Heart left ventricle (tissue), 16 donors: ENCODE measurements around the gene ATMIN. TPM values are rescaled to one million over a fixed set of nuclear protein-coding genes. Genes with fewer than 3 reads are reported as not detected.

Source experiments
- ATAC-seq, 4 donors: fragments of 200-7000 bp; cut with Tn5 transposase; one replicate each; pipeline ENCODE4 v1.9.1; 2020 to 2022; ENCODE audit warnings: moderate library complexity in 4 of 4, mild to moderate bottlenecking in 3 of 4, moderate number of reproducible peaks in 1 of 4
- DNase-seq, 5 donors: peaks; one replicate each; pipeline ENCODE4 v3.0.0-alpha.2; 2020
- H3K27ac ChIP-seq, 12 donors: fragments of 200-600 bp; sonication (generic) in 4 of 12; one replicate each; pipeline versions ENCODE4 v1.5.0 to v1.8.0; 2016 to 2022; ENCODE audit warnings: mild to moderate bottlenecking in 2 of 12
- H3K27me3 ChIP-seq, 9 donors: fragments of 200-600 bp; sonication (generic) in 2 of 9; one replicate each; pipeline versions ENCODE4 v1.5.1 to v1.8.0; 2016 to 2022; ENCODE audit warnings: mild to moderate bottlenecking in 3 of 9
- H3K36me3 ChIP-seq, 9 donors: fragments of 200-600 bp; sonication (generic) in 2 of 9; one replicate each; pipeline versions ENCODE4 v1.5.0 to v1.8.0; 2018 to 2022; ENCODE audit warnings: mild to moderate bottlenecking in 2 of 9
- H3K4me1 ChIP-seq, 12 donors: fragments of 200-600 bp; sonication (generic) in 4 of 12; one replicate each; pipeline versions ENCODE4 v1.5.0 to v1.8.0; 2016 to 2022; ENCODE audit warnings: mild to moderate bottlenecking in 3 of 12
- H3K4me3 ChIP-seq, 12 donors: fragments of 200-600 bp; sonication (generic) in 4 of 12; one replicate each; pipeline versions ENCODE4 v1.5.0 to v1.8.0; 2017 to 2022; ENCODE audit warnings: mild to moderate bottlenecking in 9 of 12, moderate library complexity in 4 of 12
- H3K9me3 ChIP-seq, 12 donors: fragments of 200-600 bp; sonication (generic) in 4 of 12; one replicate each; pipeline versions ENCODE4 v1.5.0 to v1.8.0; 2016 to 2022; ENCODE audit warnings: mild to moderate bottlenecking in 1 of 12
- CTCF ChIP-seq, 12 donors: fragments of 200-600 bp; sonication (generic) in 4 of 12; IDR thresholded peaks; one replicate each; pipeline versions ENCODE4 v1.5.0 to v1.8.0; 2018 to 2022; ENCODE audit warnings: antibody characterized with exemption in 12 of 12, mild to moderate bottlenecking in 5 of 12
- POLR2A ChIP-seq, 2 donors: fragments of 450-650 bp; IDR thresholded peaks; one replicate each; pipeline ENCODE4 v1.6.1; 2017; ENCODE audit warnings: antibody characterized with exemption in 2 of 2, mild to moderate bottlenecking in 2 of 2, moderate library complexity in 2 of 2
- WGBS, 4 donors: extraction: QIAGEN DNeasy Blood & Tissue Kit in 2 of 4; methylation state at CpG; one replicate each; pipeline versions ENCODE4 v1.1.5 to v1.1.7; 2013 to 2018; 5-methylcytosine and 5-hydroxymethylcytosine counted together
- intact Hi-C, 10 donors: fragments of 100-400 bp; cut with DNase I; formaldehyde crosslinking; loops; one replicate each; pipeline versions ENCODE4 v1.11.1 to v1.14.2; 2022
- polyA plus RNA-seq, 2 donors: library from polyadenylated mRNA; stranded (reverse); fragments of 200-250 nt; gene quantifications; one replicate each; pipeline ENCODE4 v1.2.3, GENCODE V29; 2013
- total RNA-seq, 9 donors: library from RNA; depleted of rRNA in 2 of 9; stranded (reverse); fragments of >200 nt in 2 of 9; fragmentation: NEBNext Ultra II Directional in 3 of 9; extraction: Animal tissue kit (Norgen Biotek cat#: 25700) in 3 of 9; gene quantifications; one replicate each; pipeline versions ENCODE4 v1.1.0 to v1.2.4, GENCODE V29; 2016 to 2023
- donor health status: ischemic (EF 13 %, LVEDD 7.1; RV severe dilation, severe dysfunction).
- donor health status: healthy with polysubstance abuse.
- donor health status: DM: no; HTN: yes; CAD: no.
- donor health status: DM: no; HTN: no; CAD: no.
- donor health status: ischemic (EF 25% LVEDD 6.9; RV normal size, moderate dysfunction).
- donor health status: ischemic (EF 25% LVEDD 5.7; RV mildly dilated, moderate dysfunction).
- donor health status: healthy.
- donor health status: DM: yes; HTN: yes; CAD: no.
- donor health status: ischemic (EF 35%, LVEDD 5.7; RV mildly dilated, moderate dysfunction).
- donor health status: nonischemic (EF 11% LVEDD 7.7; RV severe dilation, severe dysfunction).
- donor health status: DM: yes; HTN: yes; CAD: no.
- donor health status: PGD.
- donor health status: ischemic (EF 29% LVEDD 5.4; RV normal size, mild dysfunction).
- donor health status: nonischemic (EF 23%, LVEDD 6.1; RV moderate dilation, normal function).

ATMIN gene
- total and polyA plus RNA-seq, 11 donors: 6.4 to 36.0 (median 27.4) TPM

DNA sequence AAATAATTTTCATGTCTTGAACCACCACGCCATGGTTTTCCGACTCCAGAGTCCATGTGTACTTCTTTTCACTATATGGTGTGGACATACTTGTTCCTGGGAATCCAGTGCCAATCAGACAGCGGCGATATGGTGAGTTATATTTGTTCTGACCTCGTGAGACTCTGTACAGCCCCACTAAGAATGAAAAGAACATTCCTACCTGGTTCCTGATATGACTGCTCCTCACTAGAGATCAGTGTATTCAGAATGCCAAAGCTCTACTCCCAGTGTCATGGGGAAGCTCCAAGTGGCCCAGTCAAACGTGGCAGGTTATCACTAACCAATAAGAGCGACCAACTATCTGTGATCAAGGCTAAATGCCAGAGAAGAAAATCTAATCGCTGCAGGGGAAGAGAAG, 35.3 kb downstream of the ATMIN start:
- no peaks in the 10 kb centered on the region for H3K36me3 ChIP-seq
- H3K4me3 ChIP-seq: no peak overlapping the region
- H3K27ac ChIP-seq: no peak overlapping the region
- TF ChIP-seq POLR2A (IDR thresholded peaks at IDR 0.05): no peak
- TF ChIP-seq CTCF (IDR thresholded peaks at IDR 0.05): no peak
- ATAC-seq (peak in 2 of 4 donors; percentile 29 to 50), DNase-seq (no peak)
- 46 to 64% (median 56%) methylated on average over 7 to 8 of the region's 8 CpGs for WGBS, 4 donors
- H3K9me3 ChIP-seq: no peaks in the 10 kb centered on the region
- intact Hi-C loops: no loop called here
- H3K4me1 ChIP-seq: peaks cover 0 to 8% (median 0%) of the 10 kb centered on the region in 12 donors
- H3K27me3 ChIP-seq: no peaks in the 10 kb centered on the region

GRCh38 chr16:81071805-81072204, 36.2 kb downstream of the ATMIN start:
- intact Hi-C loops: no loop called here
- TF ChIP-seq CTCF (IDR thresholded peaks at IDR 0.05): no peak
- TF ChIP-seq POLR2A (IDR thresholded peaks at IDR 0.05): no peak
- peaks cover 0 to 10% (median 3%) of the 10 kb centered on the region in 12 donors for H3K4me1 ChIP-seq
- ATAC-seq (no peak), DNase-seq (no peak)
- H3K27ac ChIP-seq: no peak overlapping the region
- H3K27me3 ChIP-seq: no peaks in the 10 kb centered on the region
- no peaks in the 10 kb centered on the region for H3K36me3 ChIP-seq
- WGBS, 4 donors: 84 to 92% (median 89%) methylated on average over 4 of the region's 4 CpGs
- H3K4me3 ChIP-seq: no peak overlapping the region
- H3K9me3 ChIP-seq: no peaks in the 10 kb centered on the region

- H3K4me3 ChIP-seq: no peak overlapping the region
- intact Hi-C loops: no loop called here
- no peak overlapping the region for H3K27ac ChIP-seq
- no peaks in the 10 kb centered on the region for H3K27me3 ChIP-seq
- TF ChIP-seq POLR2A (IDR thresholded peaks at IDR 0.05) (no peak), CTCF (IDR thresholded peaks at IDR 0.05) (no peak)
- no peaks in the 10 kb centered on the region for H3K36me3 ChIP-seq
- H3K4me1 ChIP-seq: peaks cover 0 to 14% (median 6%) of the 10 kb centered on the region in 12 donors
- DNase-seq: no peak
- no peak for ATAC-seq
- 71 to 76% (median 74%) methylated on average over 5 of the region's 5 CpGs for WGBS, 4 donors
- no peaks in the 10 kb centered on the region for H3K9me3 ChIP-seq
Measured at GRCh38 chr16:81073560-81074330, 38.1 kb downstream of the ATMIN start.

GRCh38 chr16:81076566-81077075, 41.0 kb downstream of the ATMIN start:
- intact Hi-C loops: loop anchor here in 9 of 10 donors (1.0 to 5.0 kb wide), 7 partner anchors 20 to 70 kb away; partner anchors contain the start of genes ATMIN (in 7 of the 9), GCSH (in 3 of the 9), CENPN (in 1 of the 9) and CMC2 (in 1 of the 9)
- H3K36me3 ChIP-seq: no peaks in the 10 kb centered on the region
- 0 to 2% (median 1%) methylated on average over 27 of the region's 27 CpGs for WGBS, 4 donors
- peak overlapping the region; percentile 63 to 90 (median 77) for H3K4me3 ChIP-seq
- ATAC-seq: peak; percentile 92 to 96 (median 94)
- H3K9me3 ChIP-seq: no peaks in the 10 kb centered on the region
- peak overlapping the region; percentile 58 to 99 (median 97) for H3K27ac ChIP-seq
- peaks cover 0 to 14% (median 6%) of the 10 kb centered on the region in 12 donors for H3K4me1 ChIP-seq
- peak; percentile 86 to 91 (median 90) for DNase-seq
- no peaks in the 10 kb centered on the region for H3K27me3 ChIP-seq
- no peak for TF ChIP-seq POLR2A (IDR thresholded peaks at IDR 0.05)
- no peak for TF ChIP-seq CTCF (IDR thresholded peaks at IDR 0.05)
